WTC11 (cell line): ENCODE data around the gene MACROD2. TPM values are rescaled to one million over a fixed set of nuclear protein-coding genes. Genes with fewer than 3 reads are reported as not detected.

Source experiments
- ATAC-seq: fragments of 200-7000 bp; cut with Tn5 transposase; 2 replicates; pipeline ENCODE4 v1.10.0; 2021; ENCODE audit warnings: mild to moderate bottlenecking, moderate library complexity
- CTCF ChIA-PET: fragments of 300-600 bp; sonication (Branson Sonifier 250); formaldehyde crosslinking; loops from one replicate; lab custom pipeline; 2021; ENCODE audit warnings: antibody characterized with exemption; lab: Charles Lee
- POLR2A ChIA-PET: fragments of 350-600 bp; sonication (Branson Sonifier 250); formaldehyde crosslinking; loops from one replicate; lab custom pipeline; 2021; ENCODE audit warnings: antibody characterized with exemption; lab: Charles Lee
- DNase-seq: peaks from one replicate; pipeline ENCODE4 v3.0.0; 2021; ENCODE audit warnings: low spot score
- H3K27ac Mint-ChIP-seq: 2 replicates; pipeline ENCODE4 v1.8.0; 2021; ENCODE audit warnings: mixed read lengths
- H3K27me3 Mint-ChIP-seq: 2 replicates; pipeline ENCODE4 v1.8.0; 2021; ENCODE audit warnings: low read depth, mild to moderate bottlenecking, moderate library complexity, mixed read lengths
- H3K36me3 Mint-ChIP-seq: 2 replicates; pipeline ENCODE4 v1.8.0; 2021; ENCODE audit warnings: mixed read lengths
- H3K4me1 Mint-ChIP-seq: 2 replicates; pipeline ENCODE4 v1.8.0; 2022; ENCODE audit warnings: mixed read lengths
- H3K4me3 Mint-ChIP-seq: 2 replicates; pipeline ENCODE4 v1.8.0; 2021; ENCODE audit warnings: mild to moderate bottlenecking, moderate library complexity, mixed read lengths
- H3K9me3 Mint-ChIP-seq: 2 replicates; pipeline ENCODE4 v1.8.0; 2021; ENCODE audit warnings: mixed read lengths
- JUN ChIP-seq: sonication (generic); formaldehyde crosslinking; IDR thresholded peaks from 2 replicates; pipeline ENCODE4 v1.8.0; 2023; ENCODE audit warnings: mild to moderate bottlenecking, missing genetic modification reagents
- MXD4 ChIP-seq: fragments of 250-450 bp; sonication (Bioruptor Pico); IDR thresholded peaks from 2 replicates; pipeline ENCODE4 v1.8.0; 2021; ENCODE audit warnings: mild to moderate bottlenecking, moderate library complexity, borderline replicate concordance
- MYBL2 ChIP-seq: sonication (generic); formaldehyde crosslinking; IDR thresholded peaks from 2 replicates; pipeline ENCODE4 v1.8.1; 2023; ENCODE audit warnings: mild to moderate bottlenecking, moderate library complexity, missing genetic modification reagents
- NFE2L1 ChIP-seq: sonication (generic); formaldehyde crosslinking; IDR thresholded peaks from 2 replicates; pipeline ENCODE4 v1.8.1; 2023; ENCODE audit warnings: missing genetic modification reagents
- NR2C2 ChIP-seq: sonication (generic); formaldehyde crosslinking; IDR thresholded peaks from 2 replicates; pipeline ENCODE4 v1.8.0; 2022; ENCODE audit warnings: mild to moderate bottlenecking, missing genetic modification reagents
- OVOL2 ChIP-seq: fragments of 250-450 bp; sonication (Bioruptor Pico); IDR thresholded peaks from 2 replicates; pipeline ENCODE4 v1.9.0; 2021; ENCODE audit warnings: mild to moderate bottlenecking, borderline replicate concordance
- PRRX2 ChIP-seq: fragments of 250-450 bp; sonication (Bioruptor Pico); IDR thresholded peaks from 2 replicates; pipeline ENCODE4 v1.8.0; 2021; ENCODE audit warnings: mild to moderate bottlenecking
- SP1 ChIP-seq: sonication (generic); formaldehyde crosslinking; conservative IDR thresholded peaks from 2 replicates; pipeline ENCODE4 v1.8.1; 2022; ENCODE audit warnings: missing genetic modification reagents
- TEAD4 ChIP-seq: sonication (generic); formaldehyde crosslinking; IDR thresholded peaks from 2 replicates; pipeline ENCODE4 v1.8.0; 2022; ENCODE audit warnings: mild to moderate bottlenecking, missing genetic modification reagents
- TP53 ChIP-seq: sonication (generic); formaldehyde crosslinking; IDR thresholded peaks from 2 replicates; pipeline ENCODE4 v1.8.1; 2023; ENCODE audit warnings: mild to moderate bottlenecking, missing genetic modification reagents
- ZNF121 ChIP-seq: sonication (generic); formaldehyde crosslinking; IDR thresholded peaks from 2 replicates; pipeline ENCODE4 v1.8.0; 2023; ENCODE audit warnings: missing genetic modification reagents
- ZNF263 ChIP-seq: sonication (generic); formaldehyde crosslinking; IDR thresholded peaks from 2 replicates; pipeline ENCODE4 v1.8.1; 2022; ENCODE audit warnings: low read depth, mild to moderate bottlenecking, moderate library complexity, missing genetic modification reagents
- ZNF317 ChIP-seq: sonication (generic); formaldehyde crosslinking; IDR thresholded peaks from 2 replicates; pipeline ENCODE4 v1.8.1; 2023; ENCODE audit warnings: low read depth, mild to moderate bottlenecking, moderate library complexity, missing genetic modification reagents, borderline replicate concordance
- ZNF396 ChIP-seq: fragments of 250-450 bp; sonication (Bioruptor Pico); IDR thresholded peaks from 2 replicates; pipeline ENCODE4 v1.8.0; 2021; ENCODE audit warnings: mild to moderate bottlenecking, moderate library complexity, borderline replicate concordance
- ZNF416 ChIP-seq: fragments of 250-450 bp; sonication (Bioruptor Pico); IDR thresholded peaks from 2 replicates; pipeline ENCODE4 v1.9.0; 2021; ENCODE audit warnings: mild to moderate bottlenecking, inconsistent platforms
- ZNF423 ChIP-seq: fragments of 250-450 bp; sonication (Bioruptor Pico); IDR thresholded peaks from 2 replicates; pipeline ENCODE4 v2.1.2; 2022; ENCODE audit warnings: mild to moderate bottlenecking, moderate library complexity
- ZNF671 ChIP-seq: fragments of 250-450 bp; sonication (Bioruptor Pico); IDR thresholded peaks from 2 replicates; pipeline ENCODE4 v1.8.0; 2021; ENCODE audit warnings: mild to moderate bottlenecking
- total RNA-seq: library from RNA; stranded (reverse); gene quantifications from 3 replicates; pipeline ENCODE4 v1.2.3, GENCODE V29; 2021
- TF ChIP-seq, protein P1 (sequence below): fragments of 200-600 bp; IDR thresholded peaks from 2 replicates; pipeline ENCODE4 v1.8.0; 2022; ENCODE audit warnings: antibody characterized with exemption
- TF ChIP-seq, protein P2 (sequence below): sonication (generic); formaldehyde crosslinking; IDR thresholded peaks from 2 replicates; pipeline ENCODE4 v1.8.1; 2022; ENCODE audit warnings: low read depth, mild to moderate bottlenecking, moderate library complexity, missing genetic modification reagents, borderline replicate concordance
- TF ChIP-seq, protein P3 (sequence below): sonication (generic); formaldehyde crosslinking; IDR thresholded peaks from 2 replicates; pipeline ENCODE4 v1.8.0; 2023; ENCODE audit warnings: mild to moderate bottlenecking, missing genetic modification reagents
- TF ChIP-seq, protein P4 (sequence below): sonication (generic); formaldehyde crosslinking; IDR thresholded peaks from 2 replicates; pipeline ENCODE4 v1.8.1; 2022; ENCODE audit warnings: mild to moderate bottlenecking, moderate library complexity, missing genetic modification reagents
- TF ChIP-seq, protein P5 (sequence below): fragments of 250-450 bp; sonication (Bioruptor Pico); IDR thresholded peaks from 2 replicates; pipeline ENCODE4 v1.9.0; 2021; ENCODE audit warnings: moderate library complexity, mild to moderate bottlenecking, inconsistent platforms, borderline replicate concordance
- TF ChIP-seq, protein P6 (sequence below): sonication (generic); formaldehyde crosslinking; IDR thresholded peaks from 2 replicates; pipeline ENCODE4 v1.8.0; 2022; ENCODE audit warnings: mild to moderate bottlenecking, missing genetic modification reagents
- TF ChIP-seq, protein P7 (sequence below): sonication (generic); formaldehyde crosslinking; IDR thresholded peaks from 2 replicates; pipeline ENCODE4 v1.8.1; 2023; ENCODE audit warnings: mild to moderate bottlenecking, missing genetic modification reagents

Gene MACROD2
- total RNA-seq, 1 experiment from 2014 or later = 4.1 TPM

DNA sequence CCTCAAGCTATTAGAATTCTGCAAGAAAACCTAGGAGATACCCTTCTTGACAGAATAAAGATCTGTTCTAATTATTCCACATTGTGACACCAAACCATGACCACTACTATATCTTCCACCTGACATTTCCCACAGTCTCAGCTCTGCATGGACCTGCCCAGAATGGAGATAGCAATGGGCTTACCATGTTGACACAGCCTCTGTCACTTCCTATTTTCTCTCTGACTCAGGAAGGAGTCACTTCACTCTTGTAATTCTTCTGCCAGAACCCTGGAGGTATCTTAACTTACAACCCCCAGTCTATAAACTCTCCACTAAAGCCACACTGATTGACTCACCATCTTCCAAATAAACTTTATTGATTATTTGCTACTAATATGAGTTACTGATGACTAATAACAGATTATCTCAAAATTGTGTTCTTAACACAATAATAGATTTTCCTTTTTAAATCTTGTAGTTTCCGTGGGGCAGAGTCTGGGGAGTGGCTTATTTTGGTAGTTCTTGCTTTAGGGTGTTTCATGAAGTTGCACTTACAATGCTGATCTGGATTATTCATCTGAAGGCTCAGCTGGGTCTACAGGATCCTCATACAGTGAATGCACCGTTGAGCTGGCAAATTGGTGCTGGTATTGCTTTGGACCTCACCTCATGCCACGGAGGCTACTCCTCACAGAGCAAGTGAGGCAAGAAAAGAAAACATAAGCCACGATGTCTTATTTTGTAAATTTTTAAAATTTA lies 1708.0 kb downstream of the MACROD2 start:
- Mint-ChIP-seq H3K36me3 (peaks cover 2% of the 10 kb centered on the region; the same call in 1 of the 2 replicates), H3K27me3 (no peaks in the 10 kb centered on the region), H3K4me3 (no peak overlapping the region), H3K27ac (no peak overlapping the region)
- ChIA-PET POLR2A (no interaction called here), CTCF (no interaction called here)
- no peak for DNase-seq
- TF ChIP-seq, protein P1, sequence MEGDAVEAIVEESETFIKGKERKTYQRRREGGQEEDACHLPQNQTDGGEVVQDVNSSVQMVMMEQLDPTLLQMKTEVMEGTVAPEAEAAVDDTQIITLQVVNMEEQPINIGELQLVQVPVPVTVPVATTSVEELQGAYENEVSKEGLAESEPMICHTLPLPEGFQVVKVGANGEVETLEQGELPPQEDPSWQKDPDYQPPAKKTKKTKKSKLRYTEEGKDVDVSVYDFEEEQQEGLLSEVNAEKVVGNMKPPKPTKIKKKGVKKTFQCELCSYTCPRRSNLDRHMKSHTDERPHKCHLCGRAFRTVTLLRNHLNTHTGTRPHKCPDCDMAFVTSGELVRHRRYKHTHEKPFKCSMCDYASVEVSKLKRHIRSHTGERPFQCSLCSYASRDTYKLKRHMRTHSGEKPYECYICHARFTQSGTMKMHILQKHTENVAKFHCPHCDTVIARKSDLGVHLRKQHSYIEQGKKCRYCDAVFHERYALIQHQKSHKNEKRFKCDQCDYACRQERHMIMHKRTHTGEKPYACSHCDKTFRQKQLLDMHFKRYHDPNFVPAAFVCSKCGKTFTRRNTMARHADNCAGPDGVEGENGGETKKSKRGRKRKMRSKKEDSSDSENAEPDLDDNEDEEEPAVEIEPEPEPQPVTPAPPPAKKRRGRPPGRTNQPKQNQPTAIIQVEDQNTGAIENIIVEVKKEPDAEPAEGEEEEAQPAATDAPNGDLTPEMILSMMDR = no peak
- no peak for TF ChIP-seq ZNF396
- TF ChIP-seq ZNF416 (CRISPR knock-in tag) = no peak
- no peak for TF ChIP-seq SP1 (CRISPR knock-in tag)
- TF ChIP-seq, protein P2, sequence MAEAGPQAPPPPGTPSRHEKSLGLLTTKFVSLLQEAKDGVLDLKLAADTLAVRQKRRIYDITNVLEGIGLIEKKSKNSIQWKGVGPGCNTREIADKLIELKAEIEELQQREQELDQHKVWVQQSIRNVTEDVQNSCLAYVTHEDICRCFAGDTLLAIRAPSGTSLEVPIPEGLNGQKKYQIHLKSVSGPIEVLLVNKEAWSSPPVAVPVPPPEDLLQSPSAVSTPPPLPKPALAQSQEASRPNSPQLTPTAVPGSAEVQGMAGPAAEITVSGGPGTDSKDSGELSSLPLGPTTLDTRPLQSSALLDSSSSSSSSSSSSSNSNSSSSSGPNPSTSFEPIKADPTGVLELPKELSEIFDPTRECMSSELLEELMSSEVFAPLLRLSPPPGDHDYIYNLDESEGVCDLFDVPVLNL = no peak
- TF ChIP-seq NR2C2 = no peak
- no peak for TF ChIP-seq ZNF671 (CRISPR knock-in tag)
- no peak for TF ChIP-seq TEAD4 (CRISPR knock-in tag)
- TF ChIP-seq, protein P3, sequence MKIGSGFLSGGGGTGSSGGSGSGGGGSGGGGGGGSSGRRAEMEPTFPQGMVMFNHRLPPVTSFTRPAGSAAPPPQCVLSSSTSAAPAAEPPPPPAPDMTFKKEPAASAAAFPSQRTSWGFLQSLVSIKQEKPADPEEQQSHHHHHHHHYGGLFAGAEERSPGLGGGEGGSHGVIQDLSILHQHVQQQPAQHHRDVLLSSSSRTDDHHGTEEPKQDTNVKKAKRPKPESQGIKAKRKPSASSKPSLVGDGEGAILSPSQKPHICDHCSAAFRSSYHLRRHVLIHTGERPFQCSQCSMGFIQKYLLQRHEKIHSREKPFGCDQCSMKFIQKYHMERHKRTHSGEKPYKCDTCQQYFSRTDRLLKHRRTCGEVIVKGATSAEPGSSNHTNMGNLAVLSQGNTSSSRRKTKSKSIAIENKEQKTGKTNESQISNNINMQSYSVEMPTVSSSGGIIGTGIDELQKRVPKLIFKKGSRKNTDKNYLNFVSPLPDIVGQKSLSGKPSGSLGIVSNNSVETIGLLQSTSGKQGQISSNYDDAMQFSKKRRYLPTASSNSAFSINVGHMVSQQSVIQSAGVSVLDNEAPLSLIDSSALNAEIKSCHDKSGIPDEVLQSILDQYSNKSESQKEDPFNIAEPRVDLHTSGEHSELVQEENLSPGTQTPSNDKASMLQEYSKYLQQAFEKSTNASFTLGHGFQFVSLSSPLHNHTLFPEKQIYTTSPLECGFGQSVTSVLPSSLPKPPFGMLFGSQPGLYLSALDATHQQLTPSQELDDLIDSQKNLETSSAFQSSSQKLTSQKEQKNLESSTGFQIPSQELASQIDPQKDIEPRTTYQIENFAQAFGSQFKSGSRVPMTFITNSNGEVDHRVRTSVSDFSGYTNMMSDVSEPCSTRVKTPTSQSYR (CRISPR knock-in tag) = no peak
- no peak for TF ChIP-seq ZNF423 (CRISPR knock-in tag)
- no peak for TF ChIP-seq ZNF121 (CRISPR knock-in tag)
- TF ChIP-seq OVOL2 (CRISPR knock-in tag) = no peak
- TF ChIP-seq, protein P4, sequence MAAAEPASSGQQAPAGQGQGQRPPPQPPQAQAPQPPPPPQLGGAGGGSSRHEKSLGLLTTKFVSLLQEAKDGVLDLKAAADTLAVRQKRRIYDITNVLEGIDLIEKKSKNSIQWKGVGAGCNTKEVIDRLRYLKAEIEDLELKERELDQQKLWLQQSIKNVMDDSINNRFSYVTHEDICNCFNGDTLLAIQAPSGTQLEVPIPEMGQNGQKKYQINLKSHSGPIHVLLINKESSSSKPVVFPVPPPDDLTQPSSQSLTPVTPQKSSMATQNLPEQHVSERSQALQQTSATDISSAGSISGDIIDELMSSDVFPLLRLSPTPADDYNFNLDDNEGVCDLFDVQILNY = no peak
- TF ChIP-seq PRRX2 = no peak
- TF ChIP-seq MXD4 (CRISPR knock-in tag) = no peak
- TF ChIP-seq JUN (CRISPR knock-in tag) = no peak
- no peak for TF ChIP-seq ZNF317 (CRISPR knock-in tag)
- TF ChIP-seq, protein P5, sequence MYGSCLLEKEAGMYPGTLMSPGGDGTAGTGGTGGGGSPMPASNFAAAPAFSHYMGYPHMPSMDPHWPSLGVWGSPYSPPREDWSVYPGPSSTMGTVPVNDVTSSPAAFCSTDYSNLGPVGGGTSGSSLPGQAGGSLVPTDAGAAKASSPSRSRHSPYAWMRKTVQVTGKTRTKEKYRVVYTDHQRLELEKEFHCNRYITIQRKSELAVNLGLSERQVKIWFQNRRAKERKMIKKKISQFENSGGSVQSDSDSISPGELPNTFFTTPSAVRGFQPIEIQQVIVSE (CRISPR knock-in tag) = no peak
- TF ChIP-seq, all 79 proteins: peak for 0
- ATAC-seq = no peak
- Mint-ChIP-seq H3K9me3 (peaks cover 18% of the 10 kb centered on the region), H3K4me1 (peaks cover 6% of the 10 kb centered on the region)

DNA sequence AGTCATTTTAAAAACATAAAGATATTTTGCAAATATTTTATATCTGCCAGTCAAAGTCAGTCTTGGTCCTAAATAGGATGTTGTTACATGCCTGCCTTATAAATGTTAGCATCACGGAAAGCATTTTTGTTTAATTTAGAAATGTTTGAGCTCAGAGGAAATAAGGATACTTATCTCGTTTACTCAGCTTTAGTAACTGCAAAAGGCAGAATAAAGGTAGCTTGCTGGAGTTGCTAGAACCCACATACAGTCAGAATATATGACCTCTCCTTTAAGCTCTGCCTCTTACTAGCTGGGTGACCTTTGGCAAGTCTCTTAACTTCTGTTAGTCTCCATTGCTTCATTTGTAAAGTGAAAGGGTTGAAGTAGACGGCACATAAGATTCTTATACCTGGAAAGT lies 1710.7 kb downstream of the MACROD2 start:
- H3K27me3 Mint-ChIP-seq = no peaks in the 10 kb centered on the region
- H3K36me3 Mint-ChIP-seq = no peaks in the 10 kb centered on the region
- TF ChIP-seq OVOL2 (CRISPR knock-in tag) (no peak), ZNF396 (no peak), ZNF263 (CRISPR knock-in tag) (no peak), NFE2L1 (no peak), TP53 (CRISPR knock-in tag) (no peak), MYBL2 (CRISPR knock-in tag) (no peak), TEAD4 (CRISPR knock-in tag) (no peak)
- TF ChIP-seq, protein P6, sequence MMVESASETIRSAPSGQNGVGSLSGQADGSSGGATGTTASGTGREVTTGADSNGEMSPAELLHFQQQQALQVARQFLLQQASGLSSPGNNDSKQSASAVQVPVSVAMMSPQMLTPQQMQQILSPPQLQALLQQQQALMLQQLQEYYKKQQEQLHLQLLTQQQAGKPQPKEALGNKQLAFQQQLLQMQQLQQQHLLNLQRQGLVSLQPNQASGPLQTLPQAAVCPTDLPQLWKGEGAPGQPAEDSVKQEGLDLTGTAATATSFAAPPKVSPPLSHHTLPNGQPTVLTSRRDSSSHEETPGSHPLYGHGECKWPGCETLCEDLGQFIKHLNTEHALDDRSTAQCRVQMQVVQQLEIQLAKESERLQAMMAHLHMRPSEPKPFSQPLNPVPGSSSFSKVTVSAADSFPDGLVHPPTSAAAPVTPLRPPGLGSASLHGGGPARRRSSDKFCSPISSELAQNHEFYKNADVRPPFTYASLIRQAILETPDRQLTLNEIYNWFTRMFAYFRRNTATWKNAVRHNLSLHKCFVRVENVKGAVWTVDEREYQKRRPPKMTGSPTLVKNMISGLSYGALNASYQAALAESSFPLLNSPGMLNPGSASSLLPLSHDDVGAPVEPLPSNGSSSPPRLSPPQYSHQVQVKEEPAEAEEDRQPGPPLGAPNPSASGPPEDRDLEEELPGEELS (CRISPR knock-in tag) = no peak
- TF ChIP-seq, protein P7, sequence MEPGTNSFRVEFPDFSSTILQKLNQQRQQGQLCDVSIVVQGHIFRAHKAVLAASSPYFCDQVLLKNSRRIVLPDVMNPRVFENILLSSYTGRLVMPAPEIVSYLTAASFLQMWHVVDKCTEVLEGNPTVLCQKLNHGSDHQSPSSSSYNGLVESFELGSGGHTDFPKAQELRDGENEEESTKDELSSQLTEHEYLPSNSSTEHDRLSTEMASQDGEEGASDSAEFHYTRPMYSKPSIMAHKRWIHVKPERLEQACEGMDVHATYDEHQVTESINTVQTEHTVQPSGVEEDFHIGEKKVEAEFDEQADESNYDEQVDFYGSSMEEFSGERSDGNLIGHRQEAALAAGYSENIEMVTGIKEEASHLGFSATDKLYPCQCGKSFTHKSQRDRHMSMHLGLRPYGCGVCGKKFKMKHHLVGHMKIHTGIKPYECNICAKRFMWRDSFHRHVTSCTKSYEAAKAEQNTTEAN = no peak
- no peak for DNase-seq
- CTCF ChIA-PET = no interaction called here
- no peak overlapping the region for H3K27ac Mint-ChIP-seq
- H3K4me1 Mint-ChIP-seq = no peaks in the 10 kb centered on the region
- no peak for ATAC-seq
- H3K9me3 Mint-ChIP-seq = peaks cover 8% of the 10 kb centered on the region; the same call in 1 of the 2 replicates
- H3K4me3 Mint-ChIP-seq = no peak overlapping the region
- POLR2A ChIA-PET = no interaction called here
